Adrenal gland (tissue), 12 donors: ENCODE results near the gene PDCD1LG2. TPM values are rescaled to one million over a fixed set of nuclear protein-coding genes. Genes with fewer than 3 reads are reported as not detected.

Source experiments
- DNase-seq, 7 donors: peaks; one replicate each; pipeline ENCODE4 v3.0.0-alpha.2; 2019 to 2020
- H3K27ac ChIP-seq, 5 donors: fragments of 200-600 bp; sonication (generic) in 4 of 5; 1 replicate in 3 of 5; 2 replicates in 2 of 5; pipeline versions ENCODE4 v1.5.1 to v1.8.0; 2016 to 2020; ENCODE audit warnings: mild to moderate bottlenecking in 1 of 5
- H3K27me3 ChIP-seq: fragments of 200-600 bp; 2 replicates; pipeline ENCODE4 v1.8.0; 2021
- H3K36me3 ChIP-seq, 2 donors: fragments of 200-600 bp; replicated peaks in 1 of 2; 1 replicate in 1 of 2; 2 replicates in 1 of 2; pipeline versions ENCODE4 v1.5.1 to v1.8.0; 2018 to 2022
- H3K4me1 ChIP-seq, 2 donors: fragments of 200-600 bp; replicated peaks in 1 of 2; 1 replicate in 1 of 2; 2 replicates in 1 of 2; pipeline versions ENCODE4 v1.5.1 to v1.8.0; 2018 to 2021
- H3K4me3 ChIP-seq, 4 donors: fragments of 200-600 bp; sonication (generic) in 3 of 4; one replicate each; pipeline ENCODE4 v1.5.1; 2016 to 2018
- H3K9me3 ChIP-seq, 3 donors: fragments of 200-600 bp; sonication (generic) in 1 of 3; replicated peaks in 1 of 3; 1 replicate in 2 of 3; 2 replicates in 1 of 3; pipeline versions ENCODE4 v1.5.1 to v1.8.0; 2016 to 2021
- CTCF ChIP-seq, 6 experiments: fragments of 450-650 bp in 4 of 6; fragments of 200-600 bp in 2 of 6; sonication (generic) in 1 of 6; IDR thresholded peaks; 1 replicate in 5 of 6; 2 replicates in 1 of 6; pipeline versions ENCODE4 v1.5.1 to v1.8.0; 2016 to 2021; ENCODE audit warnings: antibody characterized with exemption in 6 of 6, mild to moderate bottlenecking in 2 of 6, moderate library complexity in 1 of 6
- POLR2A ChIP-seq, 2 donors: fragments of 450-650 bp; IDR thresholded peaks; one replicate each; pipeline ENCODE4 v1.6.1; 2017; ENCODE audit warnings: antibody characterized with exemption in 2 of 2, mild to moderate bottlenecking in 2 of 2, moderate library complexity in 1 of 2
- WGBS, 4 donors: extraction: QIAGEN DNeasy Blood & Tissue Kit in 2 of 4; methylation state at CpG; one replicate each; pipeline versions ENCODE4 v1.1.5 to v1.1.7; 2013 to 2017; 5-methylcytosine and 5-hydroxymethylcytosine counted together
- intact Hi-C, 2 donors: fragments of 100-400 bp; cut with DNase I; formaldehyde crosslinking; loops; one replicate each; pipeline versions ENCODE4 v1.14.1 to v1.15.0; 2022 to 2023
- polyA plus RNA-seq, 3 donors: library from polyadenylated mRNA; stranded (reverse); fragments of 200-250 nt in 2 of 3; fragments of 350-450 nt in 1 of 3; fragmentation: Illumina TruSeq in 1 of 3; extraction: RNeasy Lipid Tissue Mini Kit (QIAGEN cat#74804) in 1 of 3; gene quantifications; one replicate each; pipeline ENCODE4 v1.2.3, GENCODE V29; 2013 to 2014
- total RNA-seq, 9 donors: library from RNA; depleted of rRNA in 4 of 9; stranded (reverse); fragments of >200 nt in 4 of 9; fragments of 120-200 nt in 1 of 9; fragmentation: NEBNext Ultra II Directional in 1 of 9; extraction: Animal tissue kit (Norgen Biotek cat#: 25700) in 1 of 9; gene quantifications; one replicate each; pipeline versions ENCODE4 v1.1.0 to v1.2.4, GENCODE V29; 2013 to 2023
- donor health status: healthy with polysubstance abuse.
- donor health status: Bipolar disorder and iron deficiency.
- donor health status: DM: yes; HTN: yes; CAD: no.
- donor health status: DM: no; HTN: no; CAD: no.
- donor health status: DM: no; HTN: no; CAD: no.
- donor health status: DM: yes; HTN: yes; CAD: no.

The PDCD1LG2 gene
- total and polyA plus RNA-seq, 12 donors = 0.17 to 5.5 (median 1.4) TPM

DNA sequence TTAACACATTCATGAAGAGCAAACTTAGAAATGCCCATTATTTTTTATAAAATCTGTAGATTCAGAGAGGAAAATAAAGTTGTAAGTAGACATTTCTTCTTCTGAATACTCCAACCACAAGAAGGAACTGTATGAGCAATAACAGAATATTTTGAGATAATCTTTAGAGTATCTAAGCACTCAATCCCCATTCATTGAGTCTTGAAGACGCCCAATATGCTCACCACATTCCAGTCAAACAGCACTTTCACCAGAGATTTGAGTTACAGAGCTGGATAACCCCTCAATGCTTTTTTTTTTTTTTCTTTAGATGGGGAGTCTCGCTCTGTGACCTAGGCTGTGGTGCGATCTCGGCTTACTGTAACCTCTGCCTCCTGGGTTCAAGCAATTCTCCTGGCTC lies 103.9 kb downstream of the PDCD1LG2 start:
- H3K4me1 ChIP-seq = peaks cover 0 to 4% of the 10 kb centered on the region in 2 donors
- H3K27me3 ChIP-seq = no peaks in the 10 kb centered on the region
- DNase-seq = no peak
- no peak overlapping the region for H3K4me3 ChIP-seq
- intact Hi-C loops = no loop called here
- no peak for TF ChIP-seq POLR2A (IDR thresholded peaks at IDR 0.05)
- TF ChIP-seq CTCF (IDR thresholded peaks at IDR 0.05) = no peak
- H3K9me3 ChIP-seq = no peaks in the 10 kb centered on the region
- no peak overlapping the region for H3K27ac ChIP-seq
- H3K36me3 ChIP-seq = no peaks in the 10 kb centered on the region
- WGBS, 4 donors = 93 to 99% (median 96%) methylated on average over 4 of the region's 4 CpGs

DNA sequence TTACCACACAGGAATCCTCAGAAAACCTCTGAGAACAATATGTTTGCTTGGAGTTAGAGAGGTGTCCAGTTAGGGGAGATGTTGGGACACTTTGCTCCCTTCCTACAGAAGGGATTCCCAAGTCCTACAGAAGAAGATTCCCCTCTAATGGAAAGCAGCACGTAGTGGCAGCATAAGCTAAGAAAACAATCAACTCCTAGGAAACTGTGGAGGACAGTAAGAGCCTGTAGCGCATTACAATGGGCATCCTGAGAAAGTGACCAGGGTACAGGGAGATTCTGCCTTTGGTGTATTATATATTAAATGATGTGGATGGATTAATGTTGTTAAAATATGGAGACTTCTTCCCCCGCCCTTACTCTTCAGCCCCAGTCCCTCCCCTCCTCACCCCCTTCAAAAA lies 104.7 kb downstream of the PDCD1LG2 start:
- H3K9me3 ChIP-seq = no peaks in the 10 kb centered on the region
- no peak overlapping the region for H3K4me3 ChIP-seq
- no peaks in the 10 kb centered on the region for H3K36me3 ChIP-seq
- no peaks in the 10 kb centered on the region for H3K4me1 ChIP-seq
- intact Hi-C loops = no loop called here
- no peaks in the 10 kb centered on the region for H3K27me3 ChIP-seq
- TF ChIP-seq POLR2A (IDR thresholded peaks at IDR 0.05) = no peak
- TF ChIP-seq CTCF (IDR thresholded peaks at IDR 0.05) = no peak
- no peak overlapping the region for H3K27ac ChIP-seq
- no peak for DNase-seq
- WGBS, 4 donors = 90 to 96% (median 92%) methylated on average over 3 of the region's 3 CpGs

DNA sequence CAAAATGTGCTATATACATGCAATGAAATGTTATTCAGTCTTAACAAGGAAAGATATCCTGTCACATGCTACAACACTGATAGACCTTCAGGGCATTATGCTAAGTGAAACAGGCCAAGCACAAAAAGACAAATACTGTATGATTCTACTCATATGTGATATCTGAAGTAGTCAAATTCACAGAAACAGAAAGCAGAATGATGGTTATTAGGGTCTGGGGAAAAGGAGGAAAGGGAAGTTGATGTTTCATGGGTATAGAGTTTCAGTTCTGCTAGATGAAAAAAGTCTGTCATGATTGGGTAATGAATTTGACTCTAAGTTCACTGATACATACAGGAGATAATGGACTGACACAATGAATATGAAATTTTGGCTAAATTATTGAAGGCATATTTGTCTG lies 107.4 kb downstream of the PDCD1LG2 start:
- intact Hi-C loops = no loop called here
- no peaks in the 10 kb centered on the region for H3K9me3 ChIP-seq
- H3K27me3 ChIP-seq = no peaks in the 10 kb centered on the region
- no peak for DNase-seq
- H3K27ac ChIP-seq = peak overlapping the region in 1 of 5 donors; percentile 41
- peaks cover 0 to 11% of the 10 kb centered on the region in 2 donors for H3K4me1 ChIP-seq
- no peaks in the 10 kb centered on the region for H3K36me3 ChIP-seq
- TF ChIP-seq CTCF (IDR thresholded peaks at IDR 0.05) (no peak), POLR2A (IDR thresholded peaks at IDR 0.05) (no peak)
- H3K4me3 ChIP-seq = no peak overlapping the region

- Histone ChIP-seq H3K4me3 (no peak overlapping the region), H3K4me1 (peaks cover 0 to 15% of the 10 kb centered on the region in 2 donors), H3K27ac (no peak overlapping the region), H3K9me3 (no peaks in the 10 kb centered on the region), H3K36me3 (no peaks in the 10 kb centered on the region), H3K27me3 (no peaks in the 10 kb centered on the region)
- WGBS, 4 donors = 90 to 96% (median 93%) methylated on average over 2 of the region's 2 CpGs
- TF ChIP-seq POLR2A (IDR thresholded peaks at IDR 0.05) (no peak), CTCF (IDR thresholded peaks at IDR 0.05) (no peak)
- no peak for DNase-seq
- intact Hi-C loops = no loop called here
Measured at GRCh38 chr9:5620494-5620893, 110.2 kb downstream of the PDCD1LG2 start.

Other genes starting within 250 kb of the PDCD1LG2 start
- gene RLN2, start 205.8 kb upstream of the PDCD1LG2 start, total RNA-seq = under 1 TPM in 1 of 9 donors, not detected in 8; 0.32 TPM
- gene RLN2, start 205.8 kb upstream of the PDCD1LG2 start, polyA plus RNA-seq = not detected
- gene RLN1, start 170.7 kb upstream of the PDCD1LG2 start, total RNA-seq = not detected
- gene RLN1, start 170.7 kb upstream of the PDCD1LG2 start, polyA plus RNA-seq = not detected
- 10 to 100 TPM; 15.8 to 32.0 (median 22.0) TPM for gene PLGRKT, start 72.6 kb upstream of the PDCD1LG2 start, total RNA-seq
- gene PLGRKT, start 72.6 kb upstream of the PDCD1LG2 start, polyA plus RNA-seq = 10 to 100 TPM in 1 of 3 donors, 1 to 10 TPM in 2; 7.2 to 25.2 (median 7.2) TPM
- 1 to 10 TPM in 8 of 9 donors, under 1 TPM in 1; 0.66 to 5.8 (median 2.1) TPM for gene CD274, start 60.0 kb upstream of the PDCD1LG2 start, total RNA-seq
- gene CD274, start 60.0 kb upstream of the PDCD1LG2 start, polyA plus RNA-seq = 1 to 10 TPM in 2 of 3 donors, under 1 TPM in 1; 0.98 to 2.1 (median 1.1) TPM
- 10 to 100 TPM; 15.4 to 33.1 (median 18.9) TPM for gene RIC1, start 118.6 kb downstream of the PDCD1LG2 start, total RNA-seq
- gene RIC1, start 118.6 kb downstream of the PDCD1LG2 start, polyA plus RNA-seq = 10 to 100 TPM in 1 of 3 donors, 1 to 10 TPM in 2; 3.6 to 11.3 (median 3.8) TPM